ENCODE data around the gene CLIP4.
A peak's percentile ranks its signal among the peaks of the same experiment; 100 is the strongest.

Gene CLIP4

GRCh38 chr2:29139152-29139551 is 23.9 kb downstream of the CLIP4 start:
- no peak for DNase-seq (ENCODE audit: low spot score)

- DNase-seq (ENCODE audit: low spot score): no peak
Measured at GRCh38 chr2:29139731-29140130, 24.5 kb downstream of the CLIP4 start.

- no peak for DNase-seq (ENCODE audit: low spot score)
Measured at GRCh38 chr2:29143657-29144056, 28.4 kb downstream of the CLIP4 start.

GRCh38 chr2:29146197-29146596 is 31.0 kb downstream of the CLIP4 start:
- DNase-seq (ENCODE audit: low spot score): no peak

GRCh38 chr2:29147963-29148362 is 32.7 kb downstream of the CLIP4 start:
- no peak for DNase-seq (ENCODE audit: low spot score)

GRCh38 chr2:29154610-29155009 is 39.4 kb downstream of the CLIP4 start:
- DNase-seq (ENCODE audit: low spot score): no peak

- no peak for DNase-seq (ENCODE audit: low spot score)
Measured at GRCh38 chr2:29155578-29155977, 40.4 kb downstream of the CLIP4 start.

- no peak for DNase-seq (ENCODE audit: low spot score)
Measured at GRCh38 chr2:29157131-29157530, 41.9 kb downstream of the CLIP4 start.

- no peak for DNase-seq (ENCODE audit: low spot score)
Measured at GRCh38 chr2:29159125-29159524, 43.9 kb downstream of the CLIP4 start.

GRCh38 chr2:29160184-29160583 is 45.0 kb downstream of the CLIP4 start:
- DNase-seq (ENCODE audit: low spot score): no peak

GRCh38 chr2:29162204-29162928 is 47.2 kb downstream of the CLIP4 start:
- no peak for DNase-seq (ENCODE audit: low spot score)

GRCh38 chr2:29164091-29164846 is 49.1 kb downstream of the CLIP4 start:
- no peak for DNase-seq (ENCODE audit: low spot score)

- DNase-seq (ENCODE audit: low spot score): no peak
Measured at GRCh38 chr2:29165362-29166241, 50.4 kb downstream of the CLIP4 start.

- no peak for DNase-seq (ENCODE audit: low spot score)
Measured at GRCh38 chr2:29166242-29167039, 51.2 kb downstream of the CLIP4 start.

- no peak for DNase-seq (ENCODE audit: low spot score)
Measured at GRCh38 chr2:29174937-29175336, 59.7 kb downstream of the CLIP4 start.

GRCh38 chr2:29175338-29175737 is 60.1 kb downstream of the CLIP4 start:
- DNase-seq (ENCODE audit: low spot score): no peak

GRCh38 chr2:29182334-29182733 is 67.1 kb downstream of the CLIP4 start:
- DNase-seq (ENCODE audit: low spot score): no peak

GRCh38 chr2:29182920-29183319 is 67.7 kb downstream of the CLIP4 start:
- DNase-seq (ENCODE audit: low spot score): no peak

GRCh38 chr2:29184531-29184930 is 69.3 kb downstream of the CLIP4 start:
- no peak for DNase-seq (ENCODE audit: low spot score)

- no peak for DNase-seq (ENCODE audit: low spot score)
Measured at GRCh38 chr2:29186817-29187216, 71.6 kb downstream of the CLIP4 start.

GRCh38 chr2:29187926-29188325 is 72.7 kb downstream of the CLIP4 start:
- no peak for DNase-seq (ENCODE audit: low spot score)

- peak; percentile 39 for DNase-seq (ENCODE audit: low spot score)
Measured at GRCh38 chr2:29189052-29189451, 73.8 kb downstream of the CLIP4 start.

Measured in CD4-positive, alpha-beta T cell treated with Interleukin-6 at 100 ng/mL for 8 hours (primary cell).